Aorta (tissue), 5 donors: ENCODE data around the gene DCN. TPM values are rescaled to one million over a fixed set of nuclear protein-coding genes. Genes with fewer than 3 reads are reported as not detected.

Experiments
- ATAC-seq: fragments of 200-7000 bp; cut with Tn5 transposase; one replicate; pipeline ENCODE4 v1.9.1; 2022; ENCODE audit warnings: moderate library complexity; ENCODE audit not compliant: low FRiP score
- DNase-seq, 2 donors: peaks; one replicate each; pipeline ENCODE4 v3.0.0-alpha.2; 2020
- H3K27ac ChIP-seq, 2 donors: one replicate each; pipeline ENCODE4 v1.5.1; 2013; ENCODE audit warnings: low read length in 2 of 2, mild to moderate bottlenecking in 2 of 2, moderate library complexity in 2 of 2, control low read depth in 1 of 2, inconsistent platforms in 1 of 2, low read depth in 1 of 2
- H3K27me3 ChIP-seq, 2 donors: one replicate each; pipeline ENCODE4 v1.6.1; 2013; ENCODE audit warnings: control low read depth in 1 of 2, low read length in 1 of 2, mild to moderate bottlenecking in 1 of 2, moderate library complexity in 1 of 2; ENCODE audit not compliant: insufficient read depth in 2 of 2, control insufficient read depth in 1 of 2
- H3K36me3 ChIP-seq, 2 donors: one replicate each; pipeline ENCODE4 v1.6.1; 2013; ENCODE audit warnings: control low read depth in 1 of 2, low read length in 1 of 2, mild to moderate bottlenecking in 1 of 2; ENCODE audit not compliant: insufficient read depth in 2 of 2, control insufficient read depth in 1 of 2
- H3K4me1 ChIP-seq, 2 donors: one replicate each; pipeline ENCODE4 v1.6.1; 2013; ENCODE audit warnings: low read length in 2 of 2, control low read depth in 1 of 2, mild to moderate bottlenecking in 1 of 2, moderate library complexity in 1 of 2; ENCODE audit not compliant: insufficient read depth in 2 of 2, control insufficient read depth in 1 of 2
- H3K4me3 ChIP-seq, 2 donors: one replicate each; pipeline ENCODE4 v1.5.1; 2013; ENCODE audit warnings: low read length in 2 of 2, control low read depth in 1 of 2, mild to moderate bottlenecking in 1 of 2
- H3K9me3 ChIP-seq: one replicate; pipeline ENCODE4 v1.6.1; 2013; ENCODE audit warnings: mild to moderate bottlenecking, low read length; ENCODE audit not compliant: control insufficient read depth
- WGBS, 2 donors: extraction: QIAGEN DNeasy Blood & Tissue Kit; methylation state at CpG; one replicate each; pipeline ENCODE4 v1.1.7; 2013; 5-methylcytosine and 5-hydroxymethylcytosine counted together
- intact Hi-C, 2 donors: fragments of 100-400 bp; cut with DNase I; formaldehyde crosslinking; loops; one replicate each; pipeline versions ENCODE4 v1.14.2 to v1.15.0; 2022
- polyA plus RNA-seq, 2 donors: library from polyadenylated mRNA; stranded (reverse); fragments of 200-250 nt; gene quantifications; one replicate each; pipeline ENCODE4 v1.2.3, GENCODE V29; 2013
- total RNA-seq, 2 donors: library from RNA; stranded (reverse); fragmentation: NEBNext Ultra II Directional; extraction: Animal tissue kit (Norgen Biotek cat#: 25700); gene quantifications; one replicate each; pipeline ENCODE4 v1.2.1, GENCODE V29; 2021
- donor health status: healthy with polysubstance abuse.
- donor health status: Bipolar disorder and iron deficiency.
- donor health status: DM: no; HTN: no; CAD: no.
- donor health status: DM: no; HTN: no; CAD: no.
- donor health status: DM: yes; HTN: yes; CAD: no.

The DCN gene
- total and polyA plus RNA-seq, 4 donors: 27.2 to 2,873 (median 468) TPM

DNA sequence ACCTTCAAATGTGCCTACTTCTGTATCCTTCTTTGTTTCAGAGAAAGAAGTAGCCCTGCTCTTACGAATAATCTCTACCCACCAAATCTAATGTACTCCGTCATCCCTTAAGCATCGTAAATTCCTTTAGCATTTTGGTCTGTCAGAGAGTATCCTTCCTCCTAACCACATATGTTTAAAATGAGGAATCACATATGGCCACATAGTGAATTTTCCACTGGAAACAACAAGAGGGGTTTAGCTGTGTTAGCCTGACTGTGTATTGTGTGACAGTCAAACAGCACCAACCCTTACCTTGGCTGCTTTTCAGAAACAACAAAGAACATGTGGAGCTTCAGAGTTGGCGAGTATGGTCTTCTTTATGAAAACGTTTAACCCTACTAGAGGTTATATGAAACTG is 76.8 kb downstream of the DCN start:
- no peaks in the 10 kb centered on the region for H3K4me1 ChIP-seq
- ATAC-seq: no peak
- H3K4me3 ChIP-seq: no peak overlapping the region
- no peak overlapping the region for H3K27ac ChIP-seq
- intact Hi-C loops: loop anchor here in 1 of 2 donors (5.0 kb wide), 1 partner anchor 129 kb away; no protein-coding TSS in a partner anchor
- H3K9me3 ChIP-seq: no peaks in the 10 kb centered on the region
- DNase-seq: no peak
- H3K27me3 ChIP-seq: no peaks in the 10 kb centered on the region
- 42 to 44% methylated on average over 5 of the region's 5 CpGs for WGBS, 2 donors
- H3K36me3 ChIP-seq: no peaks in the 10 kb centered on the region

DNA sequence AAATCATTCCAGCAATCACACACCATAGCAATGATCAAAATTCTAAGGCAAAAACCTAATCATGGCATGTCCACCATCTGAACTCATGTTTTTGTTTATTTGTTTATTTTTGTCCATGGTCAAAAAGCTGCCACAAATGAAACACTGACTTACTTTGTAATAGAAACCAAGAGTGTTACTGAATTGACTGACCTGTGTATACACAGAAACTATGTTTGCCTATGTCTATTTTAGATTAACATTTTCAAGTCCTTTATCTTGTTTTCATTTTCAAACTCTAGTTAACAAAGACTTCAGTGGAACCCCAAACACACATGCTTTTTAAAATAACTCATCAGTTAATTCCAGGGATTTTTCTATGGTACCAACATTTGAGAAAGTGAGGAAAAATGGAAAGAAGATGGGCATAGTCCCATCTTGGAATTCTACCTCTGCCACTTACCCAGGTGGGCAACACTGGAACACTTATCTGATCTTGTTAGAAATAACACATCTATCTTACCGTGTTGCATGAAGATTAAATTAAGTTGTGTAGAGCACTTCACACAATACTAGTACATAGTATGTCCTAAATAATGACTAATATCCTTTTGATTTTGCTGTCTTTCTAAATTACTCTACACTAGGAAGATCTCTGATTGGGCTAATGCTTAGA is 77.7 kb downstream of the DCN start:
- intact Hi-C loops: loop anchor here in 1 of 2 donors (5.0 kb wide), 1 partner anchor 128 kb away; no protein-coding TSS in a partner anchor
- H3K4me1 ChIP-seq: no peaks in the 10 kb centered on the region
- ATAC-seq: no peak
- no peaks in the 10 kb centered on the region for H3K27me3 ChIP-seq
- H3K36me3 ChIP-seq: no peaks in the 10 kb centered on the region
- no peak for DNase-seq
- no peak overlapping the region for H3K27ac ChIP-seq
- no peak overlapping the region for H3K4me3 ChIP-seq
- WGBS, 2 donors: 22 to 26% methylated on average over 1 of the region's 1 CpG
- H3K9me3 ChIP-seq: no peaks in the 10 kb centered on the region

DNA sequence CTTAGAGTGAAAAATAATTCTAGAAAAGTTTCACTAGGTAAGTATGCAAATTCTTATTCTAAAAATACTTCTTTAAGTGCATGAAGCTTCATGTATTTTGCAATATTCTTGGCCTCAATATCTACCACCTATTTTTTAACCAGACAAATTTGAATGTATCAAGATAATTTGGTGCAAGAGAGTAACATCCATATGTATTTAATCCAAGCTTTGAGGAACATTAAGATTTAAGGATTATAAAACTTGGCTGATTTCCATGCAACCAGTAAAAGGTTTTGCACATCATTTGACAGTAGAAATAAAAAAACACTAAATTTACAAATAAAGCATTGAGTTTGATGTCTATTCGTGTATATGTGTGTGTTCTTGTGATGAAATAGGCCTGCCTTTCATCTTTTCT is 79.0 kb downstream of the DCN start:
- H3K9me3 ChIP-seq: no peaks in the 10 kb centered on the region
- no peaks in the 10 kb centered on the region for H3K27me3 ChIP-seq
- H3K4me1 ChIP-seq: no peaks in the 10 kb centered on the region
- ATAC-seq: no peak
- intact Hi-C loops: no loop called here
- H3K4me3 ChIP-seq: no peak overlapping the region
- no peak for DNase-seq
- whole genome bisulfite sequencing, 2 donors: 86 to 92% methylated on average over 1 of the region's 1 CpG
- no peaks in the 10 kb centered on the region for H3K36me3 ChIP-seq
- no peak overlapping the region for H3K27ac ChIP-seq

DNA sequence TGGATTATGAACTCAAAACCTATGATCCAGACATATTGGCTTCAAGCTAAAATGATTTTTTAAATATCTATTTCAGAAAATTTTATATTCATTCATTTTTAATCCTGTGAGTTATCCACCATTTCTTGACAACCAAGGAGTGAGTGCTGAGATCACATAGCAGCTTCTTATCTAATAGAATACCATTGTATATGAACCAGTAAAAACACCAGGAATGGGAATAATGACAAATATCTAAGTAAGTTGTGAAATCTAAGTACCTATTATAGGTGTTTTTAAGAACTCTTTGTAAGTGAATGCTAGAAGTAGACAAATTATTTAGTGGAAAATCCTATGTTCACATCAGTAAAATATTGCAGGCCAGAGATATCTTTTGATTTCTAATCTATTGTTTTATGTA is 79.5 kb downstream of the DCN start:
- Histone ChIP-seq H3K9me3 (no peaks in the 10 kb centered on the region), H3K4me1 (no peaks in the 10 kb centered on the region), H3K27ac (no peak overlapping the region), H3K27me3 (no peaks in the 10 kb centered on the region), H3K36me3 (no peaks in the 10 kb centered on the region), H3K4me3 (no peak overlapping the region)
- DNase-seq: no peak
- no peak for ATAC-seq
- intact Hi-C loops: no loop called here

DNA sequence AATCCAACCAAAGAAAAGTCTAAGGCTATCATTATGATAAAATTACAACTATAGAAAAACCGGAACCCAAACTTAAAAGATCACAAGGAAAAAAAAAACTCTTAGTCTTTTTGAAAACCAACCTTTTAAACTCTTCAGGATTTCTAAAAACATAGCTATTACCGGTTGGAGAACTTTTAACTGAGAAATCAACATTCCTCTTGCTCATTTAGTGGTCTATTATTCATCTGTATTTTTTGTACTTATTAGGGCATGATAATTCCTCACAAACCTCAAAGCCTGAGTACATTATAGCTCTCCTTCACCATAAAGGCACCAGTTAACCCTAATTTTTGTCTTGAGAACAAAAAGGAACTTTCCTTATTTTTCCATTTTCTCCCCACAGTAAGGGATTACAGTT is 81.7 kb downstream of the DCN start:
- 70 to 75% methylated on average over 2 of the region's 2 CpGs for WGBS, 2 donors
- ATAC-seq (no peak), DNase-seq (no peak)
- intact Hi-C loops: no loop called here
- Histone ChIP-seq H3K9me3 (no peaks in the 10 kb centered on the region), H3K27me3 (no peaks in the 10 kb centered on the region), H3K4me1 (no peaks in the 10 kb centered on the region), H3K4me3 (no peak overlapping the region), H3K27ac (no peak overlapping the region), H3K36me3 (no peaks in the 10 kb centered on the region)

DNA sequence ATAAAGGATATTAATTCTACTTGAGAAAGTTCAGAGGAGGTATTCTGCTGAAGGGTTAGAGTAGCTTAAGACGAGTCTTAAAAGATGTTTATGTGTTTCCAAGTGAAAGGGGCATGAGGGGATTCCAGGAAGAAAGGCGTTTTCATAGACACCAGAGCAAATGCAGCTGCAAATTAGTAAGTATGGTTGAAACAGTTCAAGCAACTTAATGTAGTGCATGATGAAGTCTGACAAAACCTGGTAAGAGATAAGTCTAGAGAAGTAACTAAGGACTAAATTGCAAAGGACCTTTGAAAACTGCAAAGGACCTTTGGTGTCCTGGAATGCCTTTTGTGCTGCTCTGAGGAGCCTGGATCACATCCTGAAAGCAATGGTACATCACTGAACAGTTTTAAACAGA is 82.8 kb downstream of the DCN start:
- intact Hi-C loops: no loop called here
- Histone ChIP-seq H3K27ac (no peak overlapping the region), H3K27me3 (no peaks in the 10 kb centered on the region), H3K36me3 (no peaks in the 10 kb centered on the region), H3K4me3 (no peak overlapping the region), H3K4me1 (no peaks in the 10 kb centered on the region), H3K9me3 (no peaks in the 10 kb centered on the region)
- ATAC-seq (no peak), DNase-seq (no peak)
- WGBS, 2 donors: 90 to 92% methylated on average over 2 of the region's 2 CpGs

DNA sequence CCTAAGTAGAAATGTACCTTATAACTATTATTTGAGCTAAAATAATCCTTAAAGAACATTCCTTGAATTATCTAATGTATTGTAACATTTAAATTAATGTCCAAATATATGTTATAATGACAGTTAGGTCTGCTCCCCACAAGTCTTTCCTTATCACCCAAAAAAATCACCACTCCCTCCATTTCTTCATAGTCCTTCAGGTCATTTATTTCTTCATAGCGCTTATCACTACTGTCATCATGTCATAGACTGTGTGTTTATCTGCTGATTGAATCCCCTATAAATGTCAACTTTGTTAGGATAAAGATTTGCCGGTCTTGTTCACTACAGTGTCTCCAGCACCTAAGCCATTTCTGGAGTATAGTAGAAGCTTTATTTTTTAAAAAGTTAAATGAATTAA is 83.3 kb downstream of the DCN start:
- Histone ChIP-seq H3K36me3 (no peaks in the 10 kb centered on the region), H3K4me3 (no peak overlapping the region), H3K27ac (no peak overlapping the region), H3K4me1 (no peaks in the 10 kb centered on the region), H3K27me3 (no peaks in the 10 kb centered on the region), H3K9me3 (no peaks in the 10 kb centered on the region)
- WGBS, 2 donors: 44 to 48% methylated on average over 2 of the region's 2 CpGs
- DNase-seq: no peak
- intact Hi-C loops: no loop called here
- ATAC-seq: no peak

DNA sequence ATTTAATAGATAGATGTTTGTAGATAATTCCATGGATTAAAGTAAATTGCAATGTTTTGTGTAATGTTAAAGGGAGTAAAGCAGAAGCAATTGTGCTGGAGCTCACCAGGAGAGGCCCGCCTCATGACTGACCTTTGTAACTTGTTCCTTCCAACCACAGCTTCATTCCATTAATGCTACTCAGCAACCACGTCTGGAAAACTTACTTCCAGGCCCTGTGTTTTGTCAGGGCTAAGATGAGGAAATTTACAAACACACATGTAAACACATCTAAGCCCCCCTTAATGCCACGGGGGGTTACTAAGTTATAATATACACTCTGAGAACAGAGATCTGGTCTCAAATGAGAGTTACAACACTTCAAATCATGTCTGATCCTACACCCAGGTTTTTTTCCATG is 83.7 kb downstream of the DCN start:
- DNase-seq (peak in 1 of 2 donors; percentile 47), ATAC-seq (no peak)
- no peak overlapping the region for H3K27ac ChIP-seq
- H3K4me1 ChIP-seq: no peaks in the 10 kb centered on the region
- H3K36me3 ChIP-seq: no peaks in the 10 kb centered on the region
- H3K4me3 ChIP-seq: no peak overlapping the region
- no peaks in the 10 kb centered on the region for H3K9me3 ChIP-seq
- intact Hi-C loops: no loop called here
- WGBS, 2 donors: 12 to 25% methylated on average over 3 of the region's 3 CpGs
- H3K27me3 ChIP-seq: no peaks in the 10 kb centered on the region

DNA sequence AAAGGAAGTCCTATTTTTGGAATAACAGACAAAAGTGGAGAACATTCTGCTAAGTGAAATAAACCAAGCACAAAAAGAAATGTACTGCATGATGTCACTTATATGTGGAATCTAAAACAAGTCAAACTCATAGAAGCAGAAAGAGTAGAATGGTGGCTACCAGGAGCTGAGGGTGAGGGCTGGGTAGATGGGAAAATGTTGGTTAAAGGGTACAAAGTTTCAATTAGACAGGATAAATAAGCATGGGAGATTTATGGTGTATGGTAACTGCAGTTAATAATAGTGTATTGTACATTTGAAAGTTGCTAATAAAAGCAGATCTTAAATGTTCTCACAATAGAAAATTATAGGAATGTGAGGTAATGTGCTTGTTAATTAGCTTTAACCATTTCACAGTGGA is 84.2 kb downstream of the DCN start:
- Histone ChIP-seq H3K36me3 (no peaks in the 10 kb centered on the region), H3K4me3 (no peak overlapping the region), H3K27ac (no peak overlapping the region), H3K9me3 (no peaks in the 10 kb centered on the region), H3K27me3 (no peaks in the 10 kb centered on the region), H3K4me1 (no peaks in the 10 kb centered on the region)
- DNase-seq (no peak), ATAC-seq (no peak)
- intact Hi-C loops: no loop called here
